Thoracic aorta (tissue), 2 donors: ENCODE measurements around the gene TRO. TPM values are rescaled to one million over a fixed set of nuclear protein-coding genes. Genes with fewer than 3 reads are reported as not detected.

Source experiments
- ATAC-seq: fragments of 150-250 bp; one replicate; pipeline ENCODE4 v1.8.0; 2017; ENCODE audit warnings: low read depth; ENCODE audit not compliant: insufficient number of reproducible peaks, low FRiP score
- DNase-seq: peaks from one replicate; pipeline ENCODE4 v3.0.0-alpha.2; 2020; ENCODE audit warnings: low spot score
- H3K27ac ChIP-seq, 2 donors: fragments of 200-600 bp; sonication (generic); 1 replicate in 1 of 2; 2 replicates in 1 of 2; pipeline ENCODE4 v1.5.1; 2016; ENCODE audit warnings: mild to moderate bottlenecking in 2 of 2, moderate library complexity in 2 of 2
- H3K27me3 ChIP-seq: fragments of 200-600 bp; sonication (generic); replicated peaks from 2 replicates; pipeline ENCODE4 v1.6.0; 2016; ENCODE audit warnings: mild to moderate bottlenecking; ENCODE audit not compliant: insufficient read depth
- H3K36me3 ChIP-seq: fragments of 200-600 bp; sonication (generic); one replicate; pipeline ENCODE4 v1.5.1; 2016
- H3K4me1 ChIP-seq, 2 donors: fragments of 200-600 bp; sonication (generic); 1 replicate in 1 of 2; 2 replicates in 1 of 2; pipeline versions ENCODE4 v1.5.1 to v1.6.0; 2016; ENCODE audit warnings: low read depth in 2 of 2, mild to moderate bottlenecking in 1 of 2; ENCODE audit not compliant: control insufficient read depth in 1 of 2
- H3K4me3 ChIP-seq: fragments of 200-600 bp; sonication (generic); 2 replicates; pipeline ENCODE4 v1.5.1; 2016; ENCODE audit warnings: mild to moderate bottlenecking
- H3K9me3 ChIP-seq: fragments of 200-600 bp; sonication (generic); 2 replicates; pipeline ENCODE4 v1.5.1; 2016
- CTCF ChIP-seq: fragments of 200-600 bp; sonication (generic); IDR thresholded peaks from one replicate; pipeline ENCODE4 v1.5.1; 2019; ENCODE audit warnings: antibody characterized with exemption
- total RNA-seq, 2 donors: library from RNA; depleted of rRNA; stranded (reverse); fragments of >200 nt; gene quantifications; one replicate each; pipeline versions ENCODE4 v1.1.0 to v1.2.3, GENCODE V29; 2016

TRO gene
- total RNA-seq, 2 donors from 2014 or later = 21.1 to 131 TPM

DNA sequence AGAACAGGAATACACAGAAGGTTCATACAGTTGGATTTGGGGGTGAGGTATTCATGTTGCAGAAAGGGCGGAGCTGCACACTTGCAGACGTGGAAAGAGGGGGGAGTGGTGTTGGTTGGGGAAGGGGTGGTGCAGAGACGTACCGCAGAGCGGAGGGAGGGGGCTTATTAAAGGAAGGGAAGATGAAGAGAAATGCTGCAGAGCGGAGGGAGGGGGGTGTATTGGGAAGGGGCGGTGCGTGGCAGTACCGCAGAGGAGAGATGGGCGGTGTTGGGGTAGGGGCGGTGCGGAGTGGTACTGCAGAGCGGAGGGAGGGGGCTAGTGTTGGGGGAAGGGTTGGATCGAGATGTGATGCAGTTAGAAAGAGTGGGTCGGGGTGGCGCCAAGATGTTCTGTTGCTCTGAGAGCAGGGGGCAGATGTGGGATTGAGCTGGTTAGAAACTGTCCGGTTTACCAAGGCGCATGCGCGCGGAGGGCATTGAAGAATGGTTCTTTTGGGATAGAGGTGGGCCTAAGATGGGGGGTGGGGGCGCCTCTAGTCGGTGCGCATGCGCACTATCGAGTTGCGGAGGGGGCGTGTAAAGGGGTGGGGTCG, 900 bp downstream of the TRO start:
- ATAC-seq (peak; percentile 55), DNase-seq (no peak)
- H3K27ac ChIP-seq = peak overlapping the region in 1 of 2 donors; percentile 27
- H3K27me3 ChIP-seq = no peaks in the 10 kb centered on the region
- TF ChIP-seq CTCF = no peak
- no peaks in the 10 kb centered on the region for H3K4me1 ChIP-seq
- peak overlapping the region; percentile 80 for H3K4me3 ChIP-seq
- H3K9me3 ChIP-seq = no peaks in the 10 kb centered on the region
- peaks cover 3% of the 10 kb centered on the region for H3K36me3 ChIP-seq

GRCh38 chrX:54922547-54922946, 1.9 kb downstream of the TRO start:
- no peak for DNase-seq
- no peak overlapping the region for H3K4me3 ChIP-seq
- ATAC-seq = no peak
- TF ChIP-seq CTCF = no peak
- no peaks in the 10 kb centered on the region for H3K9me3 ChIP-seq
- no peaks in the 10 kb centered on the region for H3K27me3 ChIP-seq
- peaks cover 6% of the 10 kb centered on the region for H3K36me3 ChIP-seq
- H3K4me1 ChIP-seq = no peaks in the 10 kb centered on the region
- no peak overlapping the region for H3K27ac ChIP-seq

DNA sequence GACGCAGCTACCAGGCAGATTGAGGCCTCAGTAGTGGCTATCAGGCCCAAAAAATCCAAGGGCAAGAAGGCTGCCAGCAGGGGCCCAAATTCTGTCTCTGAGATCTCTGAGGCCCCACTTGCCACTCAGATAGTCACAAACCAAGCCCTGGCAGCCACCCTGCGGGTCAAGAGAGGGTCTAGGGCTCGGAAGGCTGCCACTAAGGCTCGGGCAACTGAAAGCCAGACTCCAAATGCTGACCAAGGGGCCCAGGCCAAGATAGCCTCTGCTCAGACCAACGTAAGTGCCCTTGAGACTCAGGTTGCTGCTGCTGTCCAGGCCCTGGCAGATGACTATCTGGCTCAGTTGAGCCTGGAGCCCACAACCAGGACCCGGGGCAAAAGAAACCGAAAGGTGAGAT, 2.8 kb downstream of the TRO start:
- H3K27ac ChIP-seq = no peak overlapping the region
- no peak overlapping the region for H3K4me3 ChIP-seq
- H3K36me3 ChIP-seq = peaks cover 9% of the 10 kb centered on the region
- no peak for DNase-seq
- H3K27me3 ChIP-seq = no peaks in the 10 kb centered on the region
- TF ChIP-seq CTCF = no peak
- H3K4me1 ChIP-seq = no peaks in the 10 kb centered on the region
- ATAC-seq = no peak
- H3K9me3 ChIP-seq = no peaks in the 10 kb centered on the region

DNA sequence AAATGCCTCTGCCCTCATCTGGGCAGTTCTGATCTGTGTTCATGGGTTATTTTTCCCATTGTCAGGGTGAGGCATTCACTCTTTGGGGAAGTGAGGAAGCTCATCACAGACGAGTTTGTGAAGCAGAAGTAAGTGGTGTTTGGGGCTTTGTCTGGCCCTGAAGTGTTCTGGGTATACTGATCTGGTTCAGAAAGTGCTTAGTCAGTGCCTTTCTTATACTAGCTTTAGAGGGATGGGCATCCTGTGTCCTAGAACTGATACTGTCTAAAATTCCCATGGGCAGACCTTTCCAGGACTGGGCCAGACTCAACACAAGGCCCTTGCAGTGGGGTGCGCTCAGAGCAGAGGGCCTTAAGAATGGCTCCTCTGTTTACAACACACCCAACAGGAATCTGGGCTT, 6.4 kb downstream of the TRO start:
- Histone ChIP-seq H3K36me3 (peaks cover 15% of the 10 kb centered on the region), H3K4me1 (no peaks in the 10 kb centered on the region), H3K4me3 (no peak overlapping the region), H3K27ac (no peak overlapping the region), H3K27me3 (no peaks in the 10 kb centered on the region), H3K9me3 (no peaks in the 10 kb centered on the region)
- no peak for TF ChIP-seq CTCF
- DNase-seq (no peak), ATAC-seq (no peak)

GRCh38 chrX:54928876-54929275, 8.3 kb downstream of the TRO start:
- no peak for ATAC-seq
- no peak overlapping the region for H3K4me3 ChIP-seq
- H3K4me1 ChIP-seq = no peaks in the 10 kb centered on the region
- H3K36me3 ChIP-seq = peaks cover 15% of the 10 kb centered on the region
- no peak for TF ChIP-seq CTCF
- no peaks in the 10 kb centered on the region for H3K9me3 ChIP-seq
- no peaks in the 10 kb centered on the region for H3K27me3 ChIP-seq
- DNase-seq = no peak
- H3K27ac ChIP-seq = no peak overlapping the region
